GM18505 (cell line): Measurements from ENCODE around the gene VPREB1.

Experiments
- ATAC-seq: cut with Tn5 transposase; IDR thresholded peaks from one replicate; pipeline ENCODE4 v1.9.1; 2021; ENCODE audit not compliant: unreplicated experiment
- POLR2A ChIP-seq: IDR thresholded peaks from 4 replicates; pipeline ENCODE4 v1.6.1; 2011; ENCODE audit warnings: borderline replicate concordance; ENCODE audit not compliant: insufficient read depth, insufficient read length; ENCODE audit errors: extremely low read depth

VPREB1 gene

DNA sequence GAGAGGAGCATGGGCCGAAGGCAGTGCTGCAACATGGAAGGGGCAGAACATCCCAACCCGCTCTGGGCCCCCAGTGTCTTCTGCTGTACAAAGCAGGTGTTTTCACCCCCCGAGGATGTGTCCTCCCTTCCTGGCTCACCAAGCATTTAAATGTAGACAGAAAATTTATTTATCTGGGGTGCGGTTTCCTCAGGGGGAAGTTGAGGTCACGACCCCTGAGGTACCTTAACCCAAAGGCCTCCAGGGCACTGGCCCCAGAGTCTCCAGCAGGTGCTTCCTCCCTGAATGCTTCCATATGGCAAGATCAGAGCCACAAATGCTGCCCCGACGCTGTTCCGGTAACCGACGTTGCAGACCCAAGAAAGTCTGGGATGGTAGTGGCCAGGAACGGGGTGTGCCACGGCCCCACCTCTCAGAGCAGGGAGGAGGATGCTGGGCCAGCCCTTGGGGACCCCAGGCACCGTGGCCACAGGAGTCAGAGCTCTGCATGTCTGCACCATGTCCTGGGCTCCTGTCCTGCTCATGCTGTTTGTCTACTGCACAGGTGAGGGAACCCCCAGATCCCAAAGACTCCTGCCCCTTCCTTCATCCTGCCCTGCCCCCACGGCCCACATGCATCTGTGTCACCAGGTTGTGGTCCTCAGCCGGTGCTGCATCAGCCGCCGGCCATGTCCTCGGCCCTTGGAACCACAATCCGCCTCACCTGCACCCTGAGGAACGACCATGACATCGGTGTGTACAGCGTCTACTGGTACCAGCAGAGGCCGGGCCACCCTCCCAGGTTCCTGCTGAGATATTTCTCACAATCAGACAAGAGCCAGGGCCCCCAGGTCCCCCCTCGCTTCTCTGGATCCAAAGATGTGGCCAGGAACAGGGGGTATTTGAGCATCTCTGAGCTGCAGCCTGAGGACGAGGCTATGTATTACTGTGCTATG, at the start of gene VPREB1:
Gene VPREB1, plus strand, starts transcription at position 471 of the 935 bp plus-strand sequence. Its CDS starts 28 bp downstream, at position 499.
- ATAC-seq = no peak
- no peak for TF ChIP-seq POLR2A

GRCh38 chr22:22194931-22195264, 49.7 kb upstream of the VPREB1 start:
- no peak for TF ChIP-seq POLR2A
- ATAC-seq = no peak

- ATAC-seq = peak; percentile 51
- TF ChIP-seq POLR2A = peak; percentile 43
Observed at GRCh38 chr22:22195265-22196017, 49.1 kb upstream of the VPREB1 start.

DNA sequence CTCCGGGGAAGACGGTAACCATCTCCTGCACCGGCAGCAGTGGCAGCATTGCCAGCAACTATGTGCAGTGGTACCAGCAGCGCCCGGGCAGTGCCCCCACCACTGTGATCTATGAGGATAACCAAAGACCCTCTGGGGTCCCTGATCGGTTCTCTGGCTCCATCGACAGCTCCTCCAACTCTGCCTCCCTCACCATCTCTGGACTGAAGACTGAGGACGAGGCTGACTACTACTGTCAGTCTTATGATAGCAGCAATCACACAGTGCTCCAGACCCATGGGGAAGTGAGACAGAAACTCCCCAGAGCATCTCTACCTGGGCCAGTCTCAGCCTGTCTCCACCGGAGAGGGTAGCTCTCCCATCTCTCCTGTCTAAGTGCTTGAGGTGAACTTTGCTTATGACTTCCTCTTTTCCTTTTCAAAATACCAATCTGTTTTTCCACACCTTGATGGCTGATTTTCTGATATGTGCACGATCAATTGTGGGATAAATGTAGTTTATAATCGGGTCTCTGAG, 48.5 kb upstream of the VPREB1 start:
- no peak for TF ChIP-seq POLR2A
- ATAC-seq = peak; percentile 62

DNA sequence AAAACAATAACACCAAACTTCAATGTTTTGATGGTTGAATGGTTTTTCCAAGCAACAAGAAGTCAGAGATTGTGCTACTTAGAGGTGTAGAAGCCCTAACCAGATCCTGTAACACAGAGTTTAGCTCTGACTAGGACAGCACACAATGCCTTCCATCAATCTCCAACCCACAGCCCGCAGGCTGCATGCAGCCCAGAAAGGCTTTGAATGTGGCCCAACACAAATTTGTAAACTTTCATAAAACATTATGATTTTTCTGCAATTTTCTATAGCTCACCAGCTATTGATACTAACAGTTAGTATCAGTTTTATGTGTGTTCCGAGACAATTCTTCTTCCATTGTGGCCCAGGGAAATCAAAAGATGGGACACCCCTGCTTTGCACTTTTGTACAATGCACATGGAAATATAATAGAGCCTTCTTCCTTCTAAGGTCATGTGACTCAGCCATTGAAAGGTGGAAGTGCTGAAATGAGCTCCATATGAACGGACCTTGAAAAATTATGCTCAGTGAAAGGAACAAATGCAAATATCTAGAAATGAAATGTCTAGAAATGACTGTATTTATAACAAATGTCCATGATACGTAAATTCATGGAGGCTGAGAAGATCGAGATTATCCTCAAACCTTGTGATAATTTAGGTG, 47.6 kb upstream of the VPREB1 start:
- ATAC-seq = no peak
- no peak for TF ChIP-seq POLR2A

GRCh38 chr22:22197993-22198402, 46.6 kb upstream of the VPREB1 start:
- ATAC-seq = no peak
- TF ChIP-seq POLR2A = no peak

DNA sequence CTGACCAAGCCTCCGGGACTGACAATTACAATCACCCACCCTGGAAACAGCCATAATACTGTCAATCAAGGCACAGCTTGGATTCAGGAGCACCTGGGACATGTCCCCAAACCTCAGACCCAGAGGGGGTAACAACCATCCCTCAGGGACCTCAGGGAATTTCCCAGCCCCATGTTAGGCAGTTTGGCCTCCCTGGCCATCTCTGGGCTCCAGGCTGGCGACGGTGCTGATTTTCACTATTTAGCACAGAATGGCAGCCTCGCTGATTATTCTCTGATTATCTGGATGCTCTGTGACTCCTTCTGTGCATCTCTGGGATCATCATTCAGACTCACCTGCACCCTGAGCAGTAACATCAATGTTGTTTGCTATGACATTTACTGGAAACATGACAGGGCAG, 45.8 kb upstream of the VPREB1 start:
- no peak for TF ChIP-seq POLR2A
- no peak for ATAC-seq

- no peak for TF ChIP-seq POLR2A
- ATAC-seq = no peak
Observed at GRCh38 chr22:22199634-22200033, 45.0 kb upstream of the VPREB1 start.

DNA sequence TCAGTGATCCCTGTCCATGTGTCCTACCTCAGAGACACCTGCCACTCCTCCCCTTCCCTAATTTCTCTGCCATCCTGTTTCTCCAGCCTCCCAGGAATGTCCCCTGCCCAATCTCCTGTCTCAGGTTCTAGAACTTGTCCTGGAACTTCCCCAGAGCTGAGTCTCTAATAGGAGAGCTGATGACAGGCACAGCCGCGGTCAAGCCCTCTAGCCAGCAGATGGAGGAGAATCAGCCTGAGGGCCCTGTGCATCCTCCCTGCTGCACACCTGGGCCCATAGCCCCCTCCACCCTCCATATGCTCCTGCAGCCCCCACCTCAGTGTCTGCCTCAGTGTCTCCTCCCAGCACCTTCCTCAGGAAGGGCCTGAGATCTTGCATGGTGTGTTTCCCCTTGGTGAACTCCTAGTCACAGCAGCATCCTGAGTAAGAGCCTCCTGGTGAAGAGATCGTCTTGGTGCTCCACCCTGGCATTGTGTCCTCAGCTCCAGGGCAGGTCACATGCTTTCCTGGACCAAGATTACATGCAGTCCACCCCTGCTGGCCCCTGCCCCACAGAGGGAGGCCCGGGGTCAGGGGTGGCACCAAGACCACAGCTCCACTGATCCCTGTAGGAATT, 43.9 kb upstream of the VPREB1 start:
- no peak for ATAC-seq
- TF ChIP-seq POLR2A = no peak

DNA sequence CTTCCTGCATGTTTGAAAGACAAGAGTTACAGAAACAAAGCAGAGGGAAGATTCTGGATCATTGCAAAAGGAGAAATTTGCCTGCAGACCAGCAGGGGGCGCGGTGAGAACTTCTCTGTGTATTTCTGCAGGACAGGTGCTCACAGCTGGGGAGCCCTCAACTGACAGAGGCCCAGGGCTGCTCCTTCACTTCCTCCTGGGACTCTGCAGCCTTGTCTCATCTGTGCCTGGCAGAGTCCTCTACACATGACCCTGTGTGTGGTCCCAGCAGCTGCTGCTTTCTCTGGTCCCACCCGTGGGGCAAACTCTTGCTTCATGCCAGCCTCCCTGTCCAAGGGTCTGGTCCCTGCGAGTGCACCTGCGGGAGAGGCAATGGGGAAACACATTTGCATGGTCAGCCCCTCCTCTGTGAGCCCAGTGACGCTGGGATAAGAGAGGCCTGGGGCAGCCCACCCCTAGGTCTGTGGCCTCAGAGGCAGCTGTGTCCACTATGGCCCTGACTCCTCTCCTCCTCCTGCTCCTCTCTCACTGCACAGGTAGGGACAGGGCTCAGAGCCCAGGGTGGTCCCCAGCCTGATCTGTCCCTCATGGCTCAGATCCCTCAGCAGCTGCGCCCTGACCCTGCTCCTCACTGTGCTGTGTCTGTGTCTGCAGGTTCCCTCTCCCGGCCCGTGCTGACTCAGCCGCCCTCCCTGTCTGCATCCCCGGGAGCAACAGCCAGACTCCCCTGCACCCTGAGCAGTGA, 43.2 kb upstream of the VPREB1 start:
- ATAC-seq = no peak
- TF ChIP-seq POLR2A = peak; percentile 21

GRCh38 chr22:22201930-22202343, 42.6 kb upstream of the VPREB1 start:
- no peak for ATAC-seq

More at GRCh38 chr22:22201930-22202343, 42.6 kb upstream of the VPREB1 start:
- no peak for TF ChIP-seq POLR2A
